Midbrain (tissue), 1 donor: ENCODE results near the gene FOXE3.
"Not testable (repeated sequence)": the region's sequence is repeated elsewhere in the genome, so short reads cannot be mapped to it uniquely, and the experiment has no call there.

Source experiments
- DNase-seq: peaks from one replicate; lab custom pipeline; 2025; lab: John Stamatoyannopoulos, UW

Gene FOXE3

GRCh38 chr1:47449822-47450552, 33.9 kb downstream of the FOXE3 start:
- peak; percentile 8 for DNase-seq

DNA sequence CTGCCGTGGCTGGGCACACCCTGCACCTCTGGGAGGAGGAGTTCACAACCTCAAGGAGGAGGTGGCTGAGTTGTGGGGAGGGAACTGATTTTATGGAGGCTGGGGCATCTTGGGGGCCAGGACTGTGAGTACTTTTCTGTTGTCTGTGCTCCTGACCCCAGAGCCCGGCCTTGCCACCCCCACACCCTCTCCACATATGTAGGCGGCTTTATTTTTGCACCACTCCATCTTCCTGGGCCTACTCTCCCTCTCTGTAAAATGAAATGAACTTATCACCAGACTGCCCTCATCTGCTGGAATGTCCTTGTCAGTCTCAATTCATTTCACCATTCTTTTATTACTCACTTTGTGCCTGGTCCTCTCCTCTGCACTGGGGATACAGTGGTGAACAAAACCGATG, 34.5 kb downstream of the FOXE3 start:
- no peak for DNase-seq

DNA sequence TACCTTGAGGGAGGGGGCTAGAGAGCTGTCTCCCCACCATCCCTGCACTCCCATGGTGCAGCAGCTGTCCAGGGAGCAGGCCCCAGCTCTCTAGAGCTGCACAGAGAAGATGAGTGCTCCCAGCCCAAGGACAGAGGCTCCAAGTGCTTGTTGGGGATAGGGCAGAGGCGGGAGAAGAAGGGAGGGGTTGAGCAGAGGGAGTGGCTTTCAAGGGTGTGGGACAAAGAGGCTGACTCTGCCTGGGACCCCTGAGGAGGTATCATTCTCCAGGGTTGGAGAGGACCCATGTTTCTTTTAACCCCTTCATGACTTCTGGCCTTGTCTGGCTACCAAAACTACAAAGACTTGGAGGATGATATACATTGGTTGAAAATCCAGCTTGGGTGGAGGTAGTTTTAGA, 36.3 kb downstream of the FOXE3 start:
- DNase-seq, result no peak

DNA sequence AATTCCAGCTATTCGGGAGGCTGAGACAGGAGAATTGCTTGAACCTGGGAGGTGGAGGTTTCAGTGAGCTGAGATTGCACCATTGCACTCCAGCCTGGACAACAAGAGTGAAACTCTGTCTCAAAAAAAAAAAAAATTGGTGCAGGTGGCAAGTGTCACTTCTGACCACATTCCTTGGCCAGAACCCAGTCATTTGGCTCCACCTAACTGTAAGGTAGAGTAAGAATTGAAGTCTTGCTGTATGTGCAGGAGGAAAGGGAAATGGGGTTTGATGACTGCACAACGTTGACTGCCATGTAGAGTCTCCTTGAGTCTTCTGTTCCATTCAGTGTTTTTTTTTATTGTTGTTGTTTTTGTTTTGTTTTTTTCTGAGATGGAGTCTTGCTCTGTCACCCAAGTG, 37.8 kb downstream of the FOXE3 start:
- DNase-seq, result not testable (repeated sequence)

DNA sequence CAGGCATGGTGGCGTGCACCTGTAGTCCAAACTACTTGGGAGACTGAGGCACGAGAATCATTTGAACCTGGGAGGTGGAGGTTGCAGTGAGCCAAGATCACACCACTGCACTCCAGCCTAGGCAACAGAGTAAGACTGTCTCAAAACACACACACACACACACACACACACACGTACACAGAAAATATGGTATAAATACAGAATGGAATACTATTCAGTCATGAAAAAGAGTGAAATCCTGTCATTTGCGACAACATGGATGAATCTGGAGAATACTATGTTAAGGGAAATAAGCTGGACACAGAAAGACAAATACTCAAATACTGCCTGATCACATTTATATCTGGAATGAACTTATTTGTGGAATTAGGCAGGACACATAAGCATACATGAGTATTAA, 40.2 kb downstream of the FOXE3 start:
- DNase-seq, result no peak

- not testable (repeated sequence) for DNase-seq
Measured at GRCh38 chr1:47457547-47457946, 41.5 kb downstream of the FOXE3 start.

GRCh38 chr1:47459253-47459788, 43.2 kb downstream of the FOXE3 start:
- DNase-seq, result no peak

GRCh38 chr1:47460040-47460439, 44.0 kb downstream of the FOXE3 start:
- DNase-seq, result no peak

DNA sequence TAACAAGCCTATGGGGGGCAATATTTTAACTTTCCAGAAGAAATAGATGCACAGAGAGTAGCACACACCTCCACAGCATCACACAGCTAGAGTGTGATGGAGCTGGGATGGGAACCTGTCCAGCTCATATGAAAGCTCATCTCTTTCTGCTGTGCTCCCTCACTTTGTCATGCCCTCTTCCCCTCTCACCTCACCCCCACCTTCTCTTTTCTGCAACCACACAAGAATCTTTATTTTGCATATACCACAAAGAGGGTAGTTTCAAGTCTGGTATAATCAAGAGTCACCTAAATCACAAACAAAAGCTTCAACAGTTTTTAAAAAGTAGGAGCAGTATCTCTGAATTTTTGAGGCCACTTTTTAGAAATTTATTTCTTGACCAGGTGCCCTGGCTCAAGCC, 44.4 kb downstream of the FOXE3 start:
- no peak for DNase-seq

DNA sequence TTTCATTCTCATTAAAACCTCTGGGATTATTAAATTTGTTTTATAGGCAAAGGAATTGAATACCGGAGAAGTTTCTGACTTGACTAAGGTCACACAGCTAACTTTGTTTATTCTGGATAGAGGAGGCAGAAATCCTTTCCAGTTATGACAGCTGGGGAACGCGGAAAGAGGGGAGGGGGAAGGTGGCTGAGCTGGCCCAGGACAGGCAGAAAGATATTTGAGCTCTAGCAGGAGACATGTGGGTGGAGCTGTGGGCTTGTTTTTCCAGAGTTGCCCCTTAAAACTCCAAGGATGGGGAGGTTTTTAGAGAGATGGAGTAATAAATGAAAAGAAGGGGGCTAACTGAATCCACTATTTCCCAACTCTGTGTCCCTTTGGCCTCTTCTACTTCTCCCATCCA, 49.5 kb downstream of the FOXE3 start:
- no peak for DNase-seq
